ENCODE results near the gene NODAL.

Gene NODAL

DNA sequence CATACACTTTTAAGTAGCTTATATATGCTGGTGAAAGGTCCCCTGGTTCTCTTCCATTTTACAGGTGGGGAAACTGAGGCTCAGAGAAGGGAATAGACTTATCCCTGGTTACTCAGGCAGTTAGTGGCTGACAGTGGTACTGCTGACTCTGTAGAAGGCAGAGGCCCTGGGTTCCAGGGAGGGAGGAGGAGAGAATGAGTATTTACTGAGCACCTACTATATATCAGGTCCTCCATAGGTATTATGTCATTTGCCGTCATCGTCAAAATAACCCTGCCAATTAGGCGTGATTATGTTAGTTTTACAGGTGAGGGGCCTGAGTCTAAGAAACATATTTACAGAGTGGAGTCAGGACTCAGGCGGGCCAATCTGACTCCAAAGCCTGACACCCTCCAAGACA is 23.8 kb upstream of the NODAL start:
- in situ Hi-C loops (cut with HindIII; ENCODE audit: low sequenced_read_pairs): no loop called here

DNA sequence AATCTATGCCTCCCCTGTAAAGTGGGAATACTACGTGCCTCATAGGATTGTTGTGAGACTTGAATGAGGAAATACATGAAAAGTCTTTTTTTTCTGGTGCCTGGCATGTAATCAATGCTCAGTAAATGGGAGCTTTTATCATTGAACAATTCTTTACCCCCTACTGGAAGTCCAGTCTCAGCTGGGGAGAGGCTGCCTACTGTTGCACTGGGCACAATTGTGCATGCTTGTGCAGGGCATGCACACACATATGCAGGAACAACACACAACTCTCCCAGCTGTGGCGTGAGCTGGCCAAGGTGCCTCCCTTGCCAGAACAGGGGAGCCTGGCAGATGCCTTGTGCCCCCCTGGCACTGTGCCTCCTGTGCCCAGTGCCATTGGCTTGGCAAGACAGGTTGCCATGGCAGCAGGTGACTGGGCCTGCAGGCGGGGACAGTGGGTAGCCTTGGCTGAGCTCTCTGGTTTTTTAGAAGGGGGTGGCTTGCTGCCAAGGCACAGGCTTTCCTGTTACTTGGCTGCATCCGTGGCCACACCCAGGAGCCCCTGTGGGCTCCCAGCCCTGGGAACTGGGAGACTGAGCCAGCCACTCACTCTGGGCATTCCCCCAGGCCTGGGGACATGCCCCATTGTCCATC is 21.0 kb upstream of the NODAL start:
- in situ Hi-C loops (cut with HindIII; ENCODE audit: low sequenced_read_pairs): no loop called here

DNA sequence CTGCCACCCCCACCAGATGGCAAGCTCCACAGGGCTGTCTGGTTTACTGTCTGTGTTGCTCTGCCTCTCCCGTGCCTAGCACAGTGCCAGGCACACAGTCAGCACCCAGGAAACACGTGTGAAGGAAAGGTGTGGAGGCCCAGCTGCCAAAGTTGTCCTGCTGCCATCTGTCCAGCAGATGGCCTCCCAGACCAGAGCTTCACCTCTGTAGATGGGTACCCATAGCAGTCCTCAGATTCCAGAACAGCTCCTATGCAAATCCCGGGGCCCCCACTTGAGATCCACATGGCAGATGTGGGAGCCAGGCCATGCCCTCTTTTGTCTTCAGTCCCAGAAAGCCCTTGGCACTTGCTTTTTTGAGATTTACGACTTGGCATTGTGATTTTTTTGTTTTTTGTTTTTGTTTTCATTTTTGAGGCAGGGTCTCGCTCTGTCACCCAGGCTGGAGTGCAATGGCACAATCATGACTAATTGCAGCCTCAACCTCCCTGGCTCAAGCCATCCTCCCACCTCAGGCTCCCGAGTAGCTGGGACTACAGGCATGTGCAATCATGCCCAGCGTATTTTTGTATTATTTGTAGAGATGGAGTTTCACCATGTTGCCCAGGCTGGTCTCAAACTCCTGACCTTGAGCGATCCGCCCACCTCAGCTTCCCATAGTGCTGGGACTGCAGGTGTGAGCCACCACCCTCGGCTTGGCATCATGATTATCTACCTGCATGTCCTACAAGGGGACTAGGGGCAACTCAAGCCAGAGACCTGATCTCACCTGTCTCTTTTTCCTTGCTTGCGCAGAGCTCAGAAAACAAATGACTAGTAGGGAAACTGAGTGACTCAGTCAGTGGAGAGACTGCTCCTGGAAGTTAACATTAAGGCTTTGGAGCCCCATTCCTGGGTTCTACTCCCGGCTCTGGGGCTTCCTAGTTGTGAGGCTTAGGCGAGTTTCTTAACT is 20.2 kb upstream of the NODAL start:
- in situ Hi-C loops (cut with HindIII; ENCODE audit: low sequenced_read_pairs): no loop called here

DNA sequence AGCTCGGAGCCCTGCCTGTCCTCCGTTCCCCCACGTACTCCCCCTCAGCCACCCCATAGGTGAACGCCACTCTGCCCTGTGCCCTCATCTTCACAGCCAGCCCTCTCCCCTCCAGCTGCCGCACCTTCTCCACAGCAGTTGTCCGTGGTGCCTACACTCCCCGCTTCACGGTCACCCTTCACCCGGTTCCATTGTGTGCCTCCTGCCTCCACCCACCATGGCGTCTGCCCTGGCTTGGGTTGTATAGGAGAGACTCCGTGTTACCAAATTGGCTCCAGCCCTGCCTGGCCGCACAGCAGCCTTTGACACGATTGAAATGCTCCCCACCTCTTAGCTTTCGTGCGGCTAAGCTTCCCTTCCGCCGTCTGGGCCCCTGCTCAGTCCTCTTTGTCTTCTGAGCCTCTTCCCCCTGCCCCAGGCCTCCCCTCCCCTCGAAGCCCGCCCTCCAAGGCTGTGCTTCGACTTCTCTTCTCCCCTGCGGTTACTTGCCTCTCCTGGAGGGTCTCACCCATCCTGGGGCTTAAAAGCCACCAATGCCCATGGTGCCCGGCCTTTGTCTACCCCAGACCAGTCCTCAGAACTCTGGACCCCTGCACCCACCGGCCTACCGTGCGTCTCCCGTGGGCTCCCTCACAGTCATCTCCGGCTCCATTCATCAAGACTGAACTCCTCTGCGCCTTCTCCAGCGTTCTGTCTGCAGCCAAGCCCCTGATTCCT is 18.5 kb upstream of the NODAL start:
- in situ Hi-C loops (cut with HindIII; ENCODE audit: low sequenced_read_pairs): no loop called here

DNA sequence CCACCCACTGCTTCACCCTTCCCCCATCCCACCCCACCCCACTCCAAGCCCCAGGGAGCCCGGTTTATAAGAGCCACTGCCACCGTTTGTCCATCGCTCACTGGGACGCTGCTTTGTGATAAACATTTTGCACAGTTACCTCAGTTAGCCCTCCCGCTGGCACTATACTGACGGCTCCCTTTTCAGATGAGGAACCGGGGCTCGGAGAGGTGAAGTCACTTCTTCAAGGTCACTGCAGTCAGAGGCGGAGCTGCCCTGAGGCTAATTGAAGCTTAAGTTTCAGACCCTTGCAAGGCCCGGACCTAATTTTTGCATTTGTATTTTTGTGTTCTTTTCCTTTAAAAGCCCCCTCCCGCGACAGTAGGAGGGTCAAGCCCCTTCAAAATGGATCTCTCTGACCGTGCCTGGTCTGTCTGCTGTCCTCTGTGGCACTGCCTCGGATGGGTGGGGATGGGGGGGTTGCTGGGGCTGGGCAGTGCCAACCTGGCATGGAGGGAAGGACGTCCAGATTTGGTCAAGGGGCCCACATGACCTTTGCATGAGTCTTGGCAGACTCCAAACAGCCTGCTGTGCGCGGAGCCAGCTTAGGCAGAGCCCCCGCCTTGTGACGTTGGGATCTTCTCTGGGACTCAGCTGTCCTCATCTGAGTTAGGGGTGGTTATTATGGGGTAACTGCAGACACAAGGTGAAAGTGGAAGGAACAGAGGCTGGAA is 17.7 kb upstream of the NODAL start:
- in situ Hi-C loops (cut with HindIII; ENCODE audit: low sequenced_read_pairs): no loop called here

DNA sequence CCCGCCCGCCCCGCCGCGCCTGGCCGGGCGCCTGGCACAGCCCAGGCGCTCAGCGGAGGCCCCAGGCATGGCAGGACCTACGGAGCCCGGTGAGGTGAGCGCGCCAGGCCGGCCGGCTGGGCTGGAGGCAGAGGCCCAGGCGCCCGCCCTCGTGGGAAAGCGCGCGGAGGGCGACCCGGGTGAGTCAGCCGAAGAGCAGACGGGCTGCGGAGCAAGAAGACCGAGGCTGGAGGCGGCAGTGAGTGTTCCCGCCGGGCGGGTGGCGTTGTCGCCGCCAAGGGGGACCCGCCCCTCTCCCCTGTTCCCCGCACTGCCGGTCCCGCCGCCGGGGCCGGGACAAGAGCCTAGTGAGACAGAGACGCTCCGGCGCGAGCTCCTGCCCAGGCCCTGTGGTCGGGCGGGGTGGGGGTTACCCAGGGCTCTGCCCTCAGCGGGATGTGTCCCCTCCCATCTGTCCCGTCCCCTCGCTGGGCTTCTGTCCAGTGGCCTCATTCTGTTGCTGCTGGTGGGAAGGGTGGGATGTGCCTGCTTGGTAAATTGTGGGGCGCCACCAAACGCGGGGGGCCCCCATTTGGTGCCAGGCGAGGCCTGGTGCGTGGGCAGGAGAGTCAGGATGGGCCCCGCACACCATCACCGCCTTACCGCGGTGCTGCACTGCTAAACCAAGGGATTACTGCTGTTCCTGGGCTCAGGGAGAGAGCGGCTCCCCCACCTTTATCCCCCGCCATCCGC is 17.0 kb upstream of the NODAL start:
- in situ Hi-C loops (cut with HindIII; ENCODE audit: low sequenced_read_pairs): no loop called here

DNA sequence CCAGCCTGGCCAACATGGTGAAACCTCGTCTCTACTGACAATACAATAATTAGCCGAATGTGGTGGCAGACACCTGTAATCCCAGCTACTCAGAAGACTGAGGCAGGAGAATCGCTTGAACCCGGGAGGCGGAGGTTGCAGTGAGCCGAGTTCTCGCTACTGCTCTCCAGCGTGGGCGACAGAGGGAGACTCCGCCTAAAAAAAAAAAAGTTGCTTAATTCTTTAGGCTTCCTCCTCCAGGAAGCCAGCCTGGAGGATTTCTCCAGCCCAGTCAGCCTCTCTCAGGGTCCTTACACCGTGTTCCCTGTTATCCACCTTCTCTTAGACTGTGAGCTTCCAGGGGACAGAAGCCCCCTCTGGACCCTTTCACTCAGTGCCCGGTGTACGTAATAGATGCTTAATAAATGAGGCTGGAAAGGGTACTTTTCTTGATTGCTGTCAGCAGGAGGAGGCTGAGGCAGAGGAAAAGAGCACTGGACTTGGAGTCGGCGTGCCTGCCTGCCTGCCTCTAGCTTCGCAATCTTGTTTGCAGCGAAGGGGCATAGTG is 16.4 kb upstream of the NODAL start:
- in situ Hi-C loops (cut with HindIII; ENCODE audit: low sequenced_read_pairs): no loop called here

DNA sequence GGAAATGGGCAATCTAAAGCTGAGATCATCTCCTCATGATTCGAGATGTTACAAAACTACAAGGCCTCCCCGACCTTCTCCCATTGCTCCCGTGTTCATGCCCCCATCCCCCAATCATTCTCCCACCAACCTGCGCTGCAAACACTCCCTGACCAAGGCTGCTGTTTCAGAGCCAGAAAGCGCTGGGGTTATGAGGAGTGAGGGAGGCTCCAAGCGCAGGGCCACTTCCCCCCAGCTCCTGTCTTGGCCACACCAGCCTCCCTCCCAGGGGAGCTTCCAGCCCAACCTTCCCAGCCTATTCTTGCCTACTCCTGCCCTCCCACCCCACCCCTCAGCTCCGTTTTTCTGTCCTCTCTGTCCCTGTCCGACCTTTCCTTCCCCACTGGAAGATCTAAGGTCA is 14.7 kb upstream of the NODAL start:
- in situ Hi-C loops (cut with HindIII; ENCODE audit: low sequenced_read_pairs): no loop called here

DNA sequence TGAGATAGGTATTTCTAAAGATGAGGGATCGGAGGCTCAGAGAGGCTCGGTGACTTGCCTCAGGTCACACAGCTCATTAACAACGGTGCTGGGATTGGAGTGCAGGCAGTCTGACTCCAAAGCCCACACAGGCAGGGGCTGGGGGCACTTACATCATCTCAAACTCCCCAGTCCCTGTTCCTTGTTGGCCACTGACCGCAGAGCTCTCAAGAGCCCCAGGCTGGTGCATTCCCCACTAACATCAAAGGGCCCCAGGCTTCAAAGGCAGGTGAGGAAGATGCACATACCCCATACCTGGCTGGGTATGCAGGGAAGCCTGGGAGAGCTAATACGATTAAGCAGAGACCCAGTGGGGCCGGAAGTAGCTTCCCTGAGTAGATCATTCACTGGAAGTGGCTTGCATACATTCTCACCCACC is 13.7 kb upstream of the NODAL start:
- in situ Hi-C loops (cut with HindIII; ENCODE audit: low sequenced_read_pairs): no loop called here

DNA sequence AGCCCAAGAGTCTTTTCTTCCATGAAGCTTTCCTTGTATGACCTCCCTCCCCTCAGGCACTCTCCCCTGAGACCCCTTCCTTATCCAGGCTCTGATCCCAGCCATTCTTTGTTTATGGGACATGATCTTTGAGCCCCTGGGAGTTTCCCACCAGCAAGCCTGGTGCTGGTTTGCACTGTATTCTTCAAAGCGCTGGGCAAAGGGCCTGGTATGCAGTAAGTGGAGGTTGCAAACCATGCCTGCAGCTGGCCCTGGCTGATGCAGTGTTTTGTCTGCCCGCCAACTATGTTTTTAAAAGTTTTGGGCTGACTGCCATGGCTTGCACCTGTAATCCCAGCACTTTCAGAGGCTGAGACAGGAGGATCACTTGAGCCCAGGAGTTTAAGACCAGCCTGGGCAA is 6.8 kb upstream of the NODAL start:
- in situ Hi-C loops (cut with HindIII; ENCODE audit: low sequenced_read_pairs): no loop called here

DNA sequence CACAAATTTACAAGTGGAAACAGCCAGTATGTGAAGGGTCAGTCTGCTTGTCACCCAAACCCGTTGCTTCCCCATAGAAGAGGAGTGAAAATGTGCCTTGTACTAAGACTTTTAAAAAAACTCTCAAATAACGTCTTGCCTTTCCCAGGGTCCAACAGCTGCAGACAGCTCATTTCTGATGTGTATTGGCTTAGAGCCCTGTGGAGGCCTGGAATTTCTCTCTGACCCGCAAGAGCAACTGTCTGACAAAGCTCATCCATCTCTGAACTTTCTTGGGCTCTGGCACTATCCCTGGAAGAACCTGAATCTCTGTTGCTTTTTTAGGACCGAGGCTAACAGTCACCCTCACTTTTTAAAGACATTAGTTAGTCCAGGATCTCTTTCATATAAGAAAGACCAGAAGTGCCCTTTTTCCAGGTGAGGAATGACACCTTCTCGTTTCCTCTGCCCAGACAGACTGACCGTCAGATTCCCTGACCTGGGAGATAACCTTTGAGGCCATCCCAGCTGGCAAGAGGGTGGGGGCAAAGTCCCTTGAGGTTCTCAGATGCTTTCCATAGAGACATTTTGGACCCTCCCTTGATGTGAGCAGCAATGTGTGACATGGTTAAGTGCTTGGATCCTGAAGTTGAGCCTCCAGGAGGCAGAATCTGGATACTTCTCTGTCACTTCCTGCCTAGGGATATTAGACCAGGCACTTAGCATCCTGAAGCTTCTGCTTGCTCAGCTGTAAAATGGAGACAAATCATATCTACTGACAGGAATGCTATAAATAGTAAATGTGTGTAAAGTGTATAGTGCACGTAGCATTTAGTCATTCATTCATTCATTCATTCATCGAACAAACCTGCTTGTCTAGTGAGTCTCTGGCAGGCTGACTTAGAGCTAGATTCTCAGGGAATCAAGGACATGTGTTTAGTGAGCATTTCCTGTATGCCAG is 4.5 kb upstream of the NODAL start:
- in situ Hi-C loops (cut with HindIII; ENCODE audit: low sequenced_read_pairs): no loop called here

DNA sequence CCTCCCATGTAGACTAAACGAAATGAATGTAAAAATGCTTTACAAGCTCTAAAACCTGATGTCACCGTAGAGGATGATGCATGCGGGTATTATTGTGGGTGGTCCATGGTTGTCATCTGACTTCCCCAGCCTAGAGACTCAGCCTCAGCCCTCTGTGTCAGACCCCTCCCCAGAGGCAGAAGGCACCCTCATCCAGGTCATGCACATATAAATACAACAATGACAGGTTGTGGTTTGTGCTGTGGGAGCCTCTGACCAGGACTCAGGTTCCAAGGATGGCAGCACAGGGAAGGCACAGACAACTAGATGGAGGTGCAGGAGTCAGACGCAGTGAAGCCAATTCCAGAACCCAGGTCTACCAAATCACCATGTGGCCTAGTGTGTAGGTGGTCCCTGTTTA is 3.3 kb upstream of the NODAL start:
- in situ Hi-C loops (cut with HindIII; ENCODE audit: low sequenced_read_pairs): no loop called here

DNA sequence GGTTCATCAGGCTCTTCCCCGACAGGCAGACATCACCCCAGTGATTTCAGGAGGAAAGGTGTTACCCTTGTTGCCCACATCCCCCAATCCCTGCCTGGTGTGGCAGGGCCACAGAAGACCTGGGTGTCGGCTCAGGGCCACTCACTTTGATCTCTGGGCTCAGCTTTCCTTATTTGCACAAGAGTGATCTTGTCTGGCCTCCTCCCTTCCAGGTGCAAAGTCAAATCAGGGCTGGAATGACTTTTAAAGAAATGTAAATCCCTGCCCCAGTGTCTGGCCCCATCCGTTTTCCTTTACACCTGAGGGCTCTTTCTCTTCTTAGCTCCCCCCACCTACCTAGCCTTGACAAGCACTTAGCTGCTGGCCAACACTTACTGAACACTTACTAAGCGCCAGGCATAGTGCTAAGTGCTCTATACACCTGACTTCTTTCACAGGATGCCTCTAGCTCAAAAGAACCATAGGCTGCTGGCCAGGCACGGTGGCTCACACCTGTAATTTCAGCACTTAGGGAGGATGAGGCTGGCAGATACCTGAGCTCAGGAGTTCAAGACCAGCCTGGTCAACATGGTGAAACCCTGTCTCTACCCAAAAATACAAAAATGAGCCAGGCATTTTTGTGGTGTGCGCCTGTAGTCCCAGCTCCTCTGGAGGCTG is 979 bp upstream of the NODAL start:
- in situ Hi-C loops (cut with HindIII; ENCODE audit: low sequenced_read_pairs): no loop called here

DNA sequence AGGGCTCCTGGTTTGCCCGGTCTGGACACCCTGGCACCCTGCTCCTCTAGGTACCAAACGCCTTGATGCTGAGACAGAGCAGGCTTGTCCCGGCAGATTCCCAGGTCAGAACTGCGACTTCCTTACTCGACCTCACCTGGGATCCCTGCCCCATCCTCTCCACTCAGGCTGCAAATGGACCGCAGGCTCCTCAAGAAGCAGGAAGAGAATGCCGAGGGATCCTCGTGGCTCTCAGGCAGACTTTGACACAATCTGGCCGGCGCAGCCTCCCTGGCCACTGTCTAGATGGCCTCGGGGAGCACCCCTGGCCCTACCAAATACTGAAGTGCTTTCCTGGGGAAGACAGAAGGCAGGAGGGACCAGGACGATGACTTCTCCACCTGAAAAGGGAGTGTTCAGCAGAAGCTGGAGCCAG is 421 bp upstream of the NODAL start:
- in situ Hi-C loops (cut with HindIII; ENCODE audit: low sequenced_read_pairs): no loop called here

DNA sequence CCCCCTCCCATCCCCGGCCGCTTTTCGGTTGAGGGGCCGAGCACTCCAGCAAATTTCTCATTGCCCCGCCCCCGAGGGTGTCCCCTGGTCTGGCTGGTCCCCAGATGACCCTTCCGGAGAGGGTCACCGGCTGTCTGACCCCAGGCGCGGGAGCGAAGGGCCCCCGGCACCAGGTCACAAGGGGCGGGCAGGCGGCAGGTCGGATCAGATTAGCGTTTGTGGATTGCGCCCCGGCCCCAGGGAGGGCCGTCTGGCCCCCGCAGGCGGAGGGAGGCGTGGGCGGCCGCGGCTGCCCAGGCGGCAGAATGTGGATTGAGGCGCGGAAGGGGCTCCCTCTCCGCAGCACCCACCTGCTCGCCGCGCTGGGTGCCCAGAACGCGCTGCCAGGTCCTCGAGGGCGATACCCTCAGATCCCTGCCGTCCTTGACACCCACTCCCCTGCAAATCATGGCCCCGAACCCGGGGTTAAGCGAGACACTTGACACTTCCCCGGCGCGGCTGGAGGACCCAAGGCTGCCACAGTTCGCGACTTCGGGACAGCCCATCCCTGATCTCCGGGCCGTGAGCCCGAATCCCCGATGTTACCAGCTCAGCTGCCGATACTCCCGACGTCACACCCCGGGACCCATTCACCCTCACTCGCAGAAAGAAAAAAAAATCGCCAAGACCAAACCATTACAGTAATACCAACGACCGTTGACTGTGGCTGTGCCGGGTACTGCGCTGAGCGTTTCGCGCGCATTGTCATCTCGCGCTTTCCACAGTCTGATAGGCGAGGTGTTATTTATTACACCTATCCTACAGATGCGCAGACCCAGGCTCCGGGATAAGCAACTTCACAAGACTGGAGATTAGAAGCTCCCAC is 953 bp downstream of the NODAL start:
- in situ Hi-C loops (cut with HindIII; ENCODE audit: low sequenced_read_pairs): no loop called here

DNA sequence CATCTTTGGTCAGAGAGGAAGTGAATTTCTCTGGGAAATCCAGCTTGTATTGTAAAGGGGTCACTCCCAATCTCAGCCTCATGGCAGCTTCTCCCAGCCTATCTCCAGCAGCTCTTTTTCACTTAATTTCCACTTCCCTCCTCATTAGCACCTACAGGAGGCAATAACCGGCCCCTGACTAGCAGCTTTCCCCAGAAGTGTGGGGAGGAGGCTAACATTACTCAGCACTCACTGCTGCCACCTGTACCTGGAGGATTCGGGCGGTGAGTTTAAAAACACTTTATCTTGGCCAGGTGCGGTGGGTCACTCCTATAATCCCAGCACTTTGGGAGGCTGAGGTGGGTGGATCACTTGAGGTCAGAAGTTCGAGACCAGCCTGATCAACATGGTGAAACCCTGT is 3.8 kb downstream of the NODAL start:
- in situ Hi-C loops (cut with HindIII; ENCODE audit: low sequenced_read_pairs): no loop called here

DNA sequence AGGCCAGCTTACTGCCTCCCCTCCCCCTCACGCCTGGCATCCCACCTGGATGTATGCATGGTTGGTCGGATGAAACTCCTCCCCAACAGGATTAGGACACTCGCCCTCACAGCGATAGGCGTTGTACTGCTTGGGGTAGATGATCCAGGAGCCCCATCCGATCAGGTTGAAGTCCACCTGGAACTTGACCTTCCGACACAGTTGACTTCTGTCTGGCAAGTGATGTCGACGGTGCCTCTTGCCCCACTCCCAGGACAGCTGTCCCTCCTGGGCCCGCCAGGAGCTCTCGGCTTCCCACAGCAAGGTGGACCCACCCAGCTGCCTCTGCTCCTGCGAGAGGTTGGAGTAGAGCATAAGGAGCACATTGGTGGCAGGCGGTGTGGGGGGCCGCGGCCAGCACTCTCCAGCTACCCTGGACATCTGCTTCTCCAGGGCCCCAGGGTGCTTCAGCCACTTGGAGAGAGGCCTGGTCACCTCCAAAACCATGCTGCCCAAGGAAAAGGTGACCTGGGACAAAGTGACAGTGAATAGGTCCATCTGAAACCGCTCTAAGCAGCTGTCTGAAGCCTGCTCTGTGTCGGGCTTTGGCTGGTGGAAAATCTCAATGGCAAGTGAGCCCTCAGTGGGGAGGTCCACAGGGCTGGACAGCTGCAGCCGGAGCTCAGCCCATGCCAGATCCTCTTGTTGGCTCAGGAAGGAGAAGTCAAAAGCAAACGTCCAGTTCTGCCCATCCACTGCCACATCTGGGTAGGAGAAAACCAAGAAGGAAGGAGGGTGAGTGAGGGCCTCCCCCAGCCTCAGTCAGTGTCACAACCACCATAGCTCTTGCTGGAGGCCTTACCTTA is 6.0 kb downstream of the NODAL start:
- in situ Hi-C loops (cut with HindIII; ENCODE audit: low sequenced_read_pairs): no loop called here

Measured in DLD1 (cell line).